LNCaP clone FGC (cell line): Measurements from ENCODE around the gene ACAT2.
"Not testable (repeated sequence)": the region's sequence is repeated elsewhere in the genome, so short reads cannot be mapped to it uniquely, and the experiment has no call there.

Experiments
- DNase-seq: peaks from one replicate; pipeline ENCODE4 v3.0.0-alpha.2; 2011; ENCODE audit warnings: low read depth
- H3K4me3 ChIP-seq: 2 replicates; pipeline ENCODE4 v1.5.1; 2011; ENCODE audit warnings: mild to moderate bottlenecking, low read depth, low read length, control low read depth
- TF ChIP-seq, protein P1 (sequence below): IDR thresholded peaks from 2 replicates; pipeline ENCODE4 v1.5.1; 2012; ENCODE audit warnings: mild to moderate bottlenecking; ENCODE audit not compliant: control insufficient read depth, insufficient read depth; ENCODE audit errors: extremely low read depth

ACAT2 gene

DNA sequence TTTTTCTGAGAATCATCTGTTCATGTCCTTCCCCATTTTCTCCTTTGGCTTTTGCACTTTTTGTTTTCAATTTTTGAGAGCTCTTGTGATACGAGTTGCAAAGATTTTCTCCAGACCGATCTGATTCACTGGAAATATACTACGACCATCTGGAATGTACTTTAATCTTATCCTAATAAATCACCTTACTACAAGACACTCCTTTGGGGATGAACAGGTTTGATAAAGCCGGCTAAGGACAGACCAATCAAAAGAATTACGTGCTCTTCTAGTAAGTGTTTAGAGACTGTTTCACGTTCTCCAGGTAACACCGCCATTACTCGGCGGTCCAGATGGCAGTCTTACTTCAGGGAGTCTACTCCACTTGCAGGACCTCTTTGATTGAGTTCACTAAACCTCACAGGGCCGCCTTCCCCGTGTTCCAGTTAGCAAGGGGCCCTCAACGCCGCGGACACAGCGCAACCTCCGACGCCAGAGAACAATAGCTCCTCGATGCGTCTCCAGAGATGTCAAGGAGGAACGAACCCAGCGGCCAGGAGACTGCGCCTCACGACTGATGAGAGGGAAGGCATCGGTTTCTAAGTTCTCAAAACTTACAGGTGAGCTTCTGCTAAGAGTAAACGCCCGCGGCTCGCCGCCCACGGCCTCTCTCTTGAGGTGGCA is 35.5 kb upstream of the ACAT2 start:
- H3K4me3 ChIP-seq = peak overlapping the region; percentile 72
- TF ChIP-seq, protein P1, sequence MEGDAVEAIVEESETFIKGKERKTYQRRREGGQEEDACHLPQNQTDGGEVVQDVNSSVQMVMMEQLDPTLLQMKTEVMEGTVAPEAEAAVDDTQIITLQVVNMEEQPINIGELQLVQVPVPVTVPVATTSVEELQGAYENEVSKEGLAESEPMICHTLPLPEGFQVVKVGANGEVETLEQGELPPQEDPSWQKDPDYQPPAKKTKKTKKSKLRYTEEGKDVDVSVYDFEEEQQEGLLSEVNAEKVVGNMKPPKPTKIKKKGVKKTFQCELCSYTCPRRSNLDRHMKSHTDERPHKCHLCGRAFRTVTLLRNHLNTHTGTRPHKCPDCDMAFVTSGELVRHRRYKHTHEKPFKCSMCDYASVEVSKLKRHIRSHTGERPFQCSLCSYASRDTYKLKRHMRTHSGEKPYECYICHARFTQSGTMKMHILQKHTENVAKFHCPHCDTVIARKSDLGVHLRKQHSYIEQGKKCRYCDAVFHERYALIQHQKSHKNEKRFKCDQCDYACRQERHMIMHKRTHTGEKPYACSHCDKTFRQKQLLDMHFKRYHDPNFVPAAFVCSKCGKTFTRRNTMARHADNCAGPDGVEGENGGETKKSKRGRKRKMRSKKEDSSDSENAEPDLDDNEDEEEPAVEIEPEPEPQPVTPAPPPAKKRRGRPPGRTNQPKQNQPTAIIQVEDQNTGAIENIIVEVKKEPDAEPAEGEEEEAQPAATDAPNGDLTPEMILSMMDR = no peak
- peak; percentile 18 for DNase-seq

DNA sequence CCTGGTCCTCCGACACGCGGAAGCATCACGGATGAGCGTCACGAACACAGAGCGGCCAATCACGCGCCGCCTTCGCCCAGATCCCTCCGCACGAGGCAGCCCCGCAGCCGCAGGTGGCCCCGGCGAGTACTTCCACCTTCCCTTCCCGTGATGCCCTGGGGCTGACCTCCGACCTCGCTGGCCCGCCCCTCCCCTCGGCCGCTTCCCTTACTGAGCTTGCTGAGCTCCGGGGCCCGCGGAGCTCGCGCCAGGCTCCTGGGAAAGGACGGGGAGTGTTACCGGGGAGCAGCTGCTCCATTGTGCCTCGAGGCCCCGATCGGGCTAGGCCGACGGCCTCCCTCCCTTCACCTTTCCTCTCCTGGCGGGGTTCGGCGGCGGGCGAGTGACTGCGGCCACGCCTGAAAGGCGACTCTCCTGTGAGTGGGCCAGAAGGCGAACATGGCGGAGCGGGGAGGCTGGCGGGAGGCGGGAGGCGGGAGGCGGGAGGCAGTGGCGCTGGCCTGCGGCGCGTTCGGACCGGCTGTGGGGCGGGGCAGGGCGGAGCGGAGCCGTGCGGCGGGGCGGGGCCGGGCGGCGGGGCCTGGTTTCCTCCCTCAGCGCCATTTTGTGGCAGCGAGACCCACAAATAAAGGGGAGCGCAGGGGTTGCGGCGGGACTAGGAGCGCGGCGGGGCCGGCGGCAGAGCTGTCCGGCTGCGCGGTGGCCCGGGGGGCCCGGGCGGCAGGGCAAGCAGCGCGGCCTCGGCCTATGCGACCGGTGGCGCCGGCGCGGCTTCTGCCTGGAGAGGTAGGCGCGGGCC is 34.7 kb upstream of the ACAT2 start, which contains the start of gene WTAP:
Gene WTAP, plus strand, starts transcription at position 589 of the 799 bp plus-strand sequence. CDS start 8,760 bp downstream, outside the sequence.
- DNase-seq = peak; percentile 95
- TF ChIP-seq, protein P1 = no peak
- peak within 1 kb of the TSS; percentile 72 for H3K4me3 ChIP-seq

DNA sequence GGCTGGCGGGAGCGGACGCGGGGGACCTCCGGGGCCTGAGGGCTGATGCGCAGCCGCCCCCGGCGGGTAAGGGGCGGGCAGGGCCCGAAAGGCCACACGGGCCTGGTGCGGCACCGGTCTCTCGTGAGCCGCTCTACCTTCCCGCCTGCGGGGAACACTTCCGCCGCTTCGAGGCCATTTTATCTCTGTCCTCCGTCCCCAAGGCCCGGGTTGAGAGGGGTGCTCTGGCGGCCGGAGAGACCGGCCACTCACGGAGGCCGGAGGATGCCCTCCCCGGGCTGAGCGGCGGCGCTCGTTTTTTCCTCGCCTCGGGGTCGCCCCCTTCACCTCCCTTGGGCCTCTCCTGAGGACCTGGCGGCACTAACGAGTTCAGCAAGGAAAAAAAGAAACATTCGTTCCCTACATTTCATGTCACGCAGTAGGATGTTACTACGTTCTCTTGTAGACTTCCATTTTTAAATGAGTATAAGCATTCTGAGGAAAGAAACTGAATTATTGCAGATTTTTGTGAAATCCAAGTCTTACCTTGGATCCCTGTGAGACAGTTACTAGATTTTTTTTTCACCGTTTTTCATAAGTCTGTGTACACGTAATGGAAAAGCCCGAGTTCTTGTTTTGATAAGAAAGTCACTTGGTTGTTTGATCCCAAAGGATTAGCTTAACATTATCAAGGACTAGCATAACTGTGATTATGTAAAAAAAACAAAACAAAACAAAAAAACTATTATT is 34.0 kb upstream of the ACAT2 start:
- no peak for DNase-seq
- H3K4me3 ChIP-seq = peak overlapping the region; percentile 72
- TF ChIP-seq, protein P1 = no peak

DNA sequence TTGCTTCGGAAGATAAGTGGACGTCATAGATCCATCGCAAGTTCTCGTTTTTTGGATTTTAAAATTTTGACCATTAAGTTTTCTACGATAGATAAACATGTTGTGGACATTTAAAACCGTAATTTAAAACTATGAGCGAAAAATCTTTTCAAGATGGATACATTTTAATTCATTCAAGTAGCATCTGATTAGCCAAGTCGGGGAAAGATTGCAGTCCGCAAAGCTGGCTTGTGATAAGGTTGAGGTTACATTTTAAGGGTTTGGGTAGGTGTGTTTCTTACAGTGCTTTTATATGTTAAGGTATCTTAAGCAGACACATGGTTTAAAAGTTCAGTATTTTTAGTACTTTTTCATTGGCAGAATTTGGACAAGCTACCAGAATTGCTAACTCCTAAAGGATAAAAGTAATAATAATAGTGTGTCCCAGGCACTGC is 33.3 kb upstream of the ACAT2 start:
- peak overlapping the region; percentile 72 for H3K4me3 ChIP-seq
- TF ChIP-seq, protein P1 = no peak
- no peak for DNase-seq

DNA sequence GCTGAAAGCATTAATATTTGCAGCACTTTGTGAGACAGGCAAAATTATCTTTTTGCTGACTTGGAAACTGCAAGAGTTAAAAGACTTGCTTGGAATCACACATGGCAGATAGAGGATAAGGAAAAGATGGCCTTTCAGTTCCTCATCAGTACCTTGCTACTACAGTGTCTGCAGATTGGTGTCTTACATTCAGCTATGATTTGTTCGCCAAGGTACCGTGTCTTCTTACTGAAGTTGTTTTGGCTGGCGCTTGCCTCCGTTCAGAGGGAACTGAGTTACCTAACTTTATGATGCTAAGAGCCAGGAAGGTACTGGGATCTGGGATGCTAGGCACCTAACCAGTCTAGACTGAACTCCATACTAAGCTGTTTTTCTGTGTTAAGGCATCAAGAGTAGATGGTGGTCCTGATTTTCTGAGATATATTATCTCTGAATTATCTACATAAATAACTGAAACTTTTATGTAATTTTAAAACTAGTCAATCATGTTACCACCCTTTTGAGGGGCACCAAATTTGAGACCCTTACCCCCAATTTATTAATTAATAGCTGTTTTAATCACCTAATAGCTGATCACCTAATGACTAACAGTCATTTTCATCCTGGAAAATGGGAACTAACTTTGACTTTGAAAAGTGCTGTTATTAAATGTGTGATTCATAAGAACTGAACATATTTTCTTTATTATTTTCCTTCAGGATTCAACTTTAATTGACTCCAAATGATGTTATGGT is 32.1 kb upstream of the ACAT2 start:
- peak; percentile 33 for DNase-seq
- TF ChIP-seq, protein P1 = no peak
- H3K4me3 ChIP-seq = peak overlapping the region; percentile 72

DNA sequence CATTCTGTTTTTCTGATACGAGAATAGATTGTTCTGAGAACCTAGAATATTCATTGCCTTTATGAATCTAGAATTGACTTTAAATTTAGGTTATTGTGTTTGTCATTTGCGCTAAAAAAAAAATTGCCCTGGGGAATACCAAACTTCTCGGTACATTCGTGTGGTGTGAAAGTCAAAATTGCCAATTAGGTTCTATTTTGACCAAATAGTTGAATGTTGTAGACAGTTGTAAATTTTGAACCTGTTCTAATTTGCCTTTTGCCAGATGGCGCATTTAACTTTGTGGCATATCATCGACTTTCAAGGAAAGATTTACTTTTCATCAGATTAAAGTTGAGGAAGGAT is 31.5 kb upstream of the ACAT2 start:
- TF ChIP-seq, protein P1 = no peak
- no peak for DNase-seq
- H3K4me3 ChIP-seq = no peak overlapping the region

DNA sequence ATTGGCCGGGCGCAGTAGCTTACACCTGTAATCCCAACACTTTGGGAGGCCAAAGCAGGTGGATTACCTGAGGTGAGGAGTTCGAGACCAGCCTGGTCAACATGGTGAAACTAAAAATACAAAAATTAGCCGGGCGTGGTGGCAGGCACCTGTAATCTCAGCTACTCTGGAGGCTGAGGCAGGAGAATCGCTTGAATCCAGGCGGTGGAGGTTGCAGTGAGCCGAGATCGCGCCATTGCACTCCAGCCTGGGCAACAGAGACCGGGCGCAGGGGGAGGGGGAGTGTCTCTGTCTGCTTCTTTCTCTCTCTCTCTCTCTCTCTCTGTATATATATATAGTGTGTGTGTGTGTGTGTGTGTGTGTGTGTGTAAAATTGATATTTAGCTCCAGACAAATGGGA is 29.3 kb upstream of the ACAT2 start:
- DNase-seq, H3K4me3 ChIP-seq: not testable (repeated sequence)

DNA sequence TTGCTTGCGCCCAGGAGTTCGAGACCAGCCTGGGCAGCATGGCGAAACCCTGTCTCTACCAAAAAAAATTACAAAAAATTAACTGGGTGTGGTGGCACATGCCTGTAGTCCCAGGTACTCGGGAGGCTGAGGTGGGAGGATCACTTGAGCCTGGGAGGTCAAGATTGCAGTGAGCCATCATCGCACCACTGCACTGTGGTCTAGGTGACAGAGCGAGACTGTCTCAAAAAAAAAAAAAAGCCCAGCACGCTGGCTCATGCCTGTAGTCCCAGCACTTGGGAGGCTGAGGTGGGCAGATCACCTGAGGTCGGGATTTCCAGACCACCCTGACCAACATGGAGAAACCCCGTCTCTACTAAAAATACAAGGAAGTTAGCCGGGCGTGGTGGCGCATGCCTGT is 28.4 kb upstream of the ACAT2 start:
- DNase-seq, H3K4me3 ChIP-seq: not testable (repeated sequence)
